HepG2 (cell line): ENCODE results near the gene CROT. TPM values are rescaled to one million over a fixed set of nuclear protein-coding genes. Genes with fewer than 3 reads are reported as not detected.

Experiments
- ATAC-seq: fragments of 200-7000 bp; cut with Tn5 transposase; 3 replicates; pipeline ENCODE4 v1.9.1; 2020; ENCODE audit warnings: mild to moderate bottlenecking, moderate library complexity
- BruUV-seq: library from RNA; stranded (reverse); fragments of 400-500 nt; replicated peaks from 2 replicates; lab custom pipeline; 2021; lab: Mats Ljungman, UMichigan
- CTCF ChIA-PET: fragments of 300-600 bp; formaldehyde crosslinking; extraction: SDS; loops from one replicate; lab custom pipeline; 2021; ENCODE audit warnings: low total read pairs, inconsistent platforms, low intra/inter-chr PET ratio; lab: Yijun Ruan, JAX
- POLR2A ChIA-PET: fragments of 350-600 bp; sonication (Branson Sonifier 250); formaldehyde crosslinking; loops from one replicate; lab custom pipeline; 2020; ENCODE audit warnings: antibody characterized with exemption, inconsistent platforms; lab: Yijun Ruan, JAX
- DNase-seq: peaks from one replicate; pipeline ENCODE4 v3.0.0-alpha.2; 2015; ENCODE audit warnings: low spot score
- FAIRE-seq: peaks from 3 replicates; lab custom pipeline; 2011; peaks lifted over from hg19 to GRCh38; lab: Jason Lieb, UNC
- H2AFZ ChIP-seq: one replicate; pipeline ENCODE4 v1.6.1; 2011; ENCODE audit warnings: low read length, inconsistent platforms
- H3K27ac ChIP-seq: fragments of 300-600 bp; 3 replicates; pipeline ENCODE4 v1.8.0; 2011; ENCODE audit warnings: mixed run types, mild to moderate bottlenecking, mixed read lengths, low read length, inconsistent platforms; ENCODE audit not compliant: insufficient read depth; ENCODE audit errors: extremely low read length
- H3K27me3 ChIP-seq, 2 experiments: fragments of 200-600 bp in 1 of 2; 2 replicates in 1 of 2; 3 replicates in 1 of 2; pipeline versions ENCODE4 v1.6.0 to v1.8.0; 2011; ENCODE audit warnings: low read length in 2 of 2, mild to moderate bottlenecking in 2 of 2, moderate library complexity in 2 of 2, inconsistent platforms in 1 of 2; ENCODE audit not compliant: insufficient read depth in 2 of 2, control insufficient read depth in 1 of 2
- H3K36me3 ChIP-seq, 2 experiments: fragments of 200-600 bp in 1 of 2; replicated peaks in 1 of 2; 2 replicates in 1 of 2; 3 replicates in 1 of 2; pipeline versions ENCODE4 v1.5.1 to v1.8.0; 2011; ENCODE audit warnings: low read length in 2 of 2, inconsistent platforms in 1 of 2; ENCODE audit not compliant: insufficient read depth in 2 of 2, control insufficient read depth in 1 of 2
- H3K4me1 ChIP-seq: 2 replicates; pipeline ENCODE4 v1.5.1; 2012; ENCODE audit warnings: low read length, inconsistent platforms; ENCODE audit not compliant: insufficient read depth
- H3K4me2 ChIP-seq: 2 replicates; pipeline ENCODE4 v1.6.0; 2011; ENCODE audit warnings: low read depth, low read length, inconsistent platforms
- H3K4me3 ChIP-seq, 3 experiments: fragments of 200-600 bp in 1 of 3; sonication (generic), shearing (Covaris generic) in 1 of 3; replicated peaks in 1 of 3; 2 replicates each; pipeline ENCODE4 v1.5.1; 2011 to 2016; ENCODE audit warnings: low read length in 3 of 3, inconsistent platforms in 2 of 3, low read depth in 2 of 3, mild to moderate bottlenecking in 2 of 3, control low read depth in 1 of 3, mixed read lengths in 1 of 3; ENCODE audit not compliant: insufficient read depth in 1 of 3
- H3K79me2 ChIP-seq: one replicate; pipeline ENCODE4 v1.6.1; 2011; ENCODE audit warnings: low read length, inconsistent platforms; ENCODE audit not compliant: insufficient read depth
- H3K9ac ChIP-seq: 2 replicates; pipeline ENCODE4 v1.6.0; 2011; ENCODE audit warnings: mild to moderate bottlenecking, low read depth, low read length, inconsistent platforms; ENCODE audit not compliant: insufficient read depth
- H3K9me3 ChIP-seq: 2 replicates; pipeline ENCODE4 v1.5.1; 2012; ENCODE audit warnings: mild to moderate bottlenecking, low read length
- H4K20me1 ChIP-seq: 2 replicates; pipeline ENCODE4 v1.6.0; 2011; ENCODE audit warnings: inconsistent platforms, mild to moderate bottlenecking, low read length, moderate library complexity; ENCODE audit not compliant: insufficient read depth
- BCL6 ChIP-seq: IDR thresholded peaks from 2 replicates; pipeline ENCODE4 v1.6.1; 2016; ENCODE audit warnings: missing genetic modification reagents, missing compliant biosample characterization
- CBX1 ChIP-seq: IDR thresholded peaks from one replicate; pipeline ENCODE4 v1.6.1; 2016; ENCODE audit warnings: antibody characterized with exemption, low read depth
- HMG20A ChIP-seq: IDR thresholded peaks from 2 replicates; pipeline ENCODE4 v1.6.1; 2016; ENCODE audit warnings: borderline replicate concordance
- HOXA5 ChIP-seq: sonication (generic); formaldehyde crosslinking; IDR thresholded peaks from 2 replicates; pipeline ENCODE4 v1.4.0; 2020; ENCODE audit warnings: missing genetic modification reagents
- MIXL1 ChIP-seq: IDR thresholded peaks from 2 replicates; pipeline ENCODE4 v1.6.1; 2016
- PAXIP1 ChIP-seq: sonication (generic); formaldehyde crosslinking; conservative IDR thresholded peaks from 2 replicates; pipeline ENCODE4 v1.4.0; 2020; ENCODE audit warnings: mild to moderate bottlenecking, missing genetic modification reagents, moderate library complexity
- POLR2AphosphoS2 ChIP-seq: IDR thresholded peaks from 2 replicates; pipeline ENCODE4 v1.6.1; 2011; ENCODE audit warnings: low read depth, low read length, improper control_type of control experiment
- RAD21 ChIP-seq: fragments of 450-650 bp; formaldehyde crosslinking; IDR thresholded peaks from 2 replicates; pipeline ENCODE4 v1.5.0; 2020; ENCODE audit warnings: mild to moderate bottlenecking
- RARA ChIP-seq: IDR thresholded peaks from 2 replicates; pipeline ENCODE4 v1.6.1; 2016; ENCODE audit warnings: missing genetic modification reagents, missing compliant biosample characterization
- STAG1 ChIP-seq: sonication (generic); formaldehyde crosslinking; IDR thresholded peaks from 2 replicates; pipeline ENCODE4 v1.4.0; 2020; ENCODE audit warnings: missing genetic modification reagents
- TFAP4 ChIP-seq: sonication (generic); IDR thresholded peaks from 2 replicates; pipeline ENCODE4 v1.6.1; 2016; ENCODE audit warnings: low read depth, borderline replicate concordance
- THYN1 ChIP-seq: sonication (generic); formaldehyde crosslinking; IDR thresholded peaks from 2 replicates; pipeline ENCODE4 v1.8.1; 2023; ENCODE audit warnings: low read depth, mild to moderate bottlenecking, moderate library complexity, missing genetic modification reagents, borderline replicate concordance
- YEATS4 ChIP-seq: sonication (generic); formaldehyde crosslinking; IDR thresholded peaks from 2 replicates; pipeline ENCODE4 v1.4.0; 2020; ENCODE audit warnings: missing genetic modification reagents, borderline replicate concordance
- ZBTB46 ChIP-seq: sonication (generic); formaldehyde crosslinking; IDR thresholded peaks from 2 replicates; pipeline ENCODE4 v1.4.0; 2020; ENCODE audit warnings: mild to moderate bottlenecking, missing genetic modification reagents, borderline replicate concordance
- ZFP41 ChIP-seq: sonication (generic); formaldehyde crosslinking; IDR thresholded peaks from 2 replicates; pipeline ENCODE4 v1.4.0; 2020; ENCODE audit warnings: mild to moderate bottlenecking, missing genetic modification reagents, borderline replicate concordance
- ZNF720 ChIP-seq: sonication (generic); formaldehyde crosslinking; IDR thresholded peaks from 2 replicates; pipeline ENCODE4 v1.4.0; 2020; ENCODE audit warnings: missing genetic modification reagents
- WGBS: methylation state at CpG from one replicate; pipeline ENCODE4 v1.1.6; 2017; ENCODE audit warnings: low lambda C conversion rate; 5-methylcytosine and 5-hydroxymethylcytosine counted together
- in situ Hi-C: cut with HindIII; loops from 2 replicates; pipeline ENCODE4 v1.10.0; 2017; ENCODE audit warnings: low pct_unique_long_range_greater_than_20kb; ENCODE audit not compliant: extremely low pct_ligation_motif_present
- intact Hi-C: fragments of 100-400 bp; cut with micrococcal nuclease; formaldehyde crosslinking; loops from one replicate; pipeline ENCODE4 v1.10.0; 2022; ENCODE audit not compliant: unreplicated experiment
- polyA plus RNA-seq, 8 experiments: library from polyadenylated mRNA; depleted of rRNA in 3 of 8; stranded (reverse) in 7 of 8; unstranded in 1 of 8; fragments of >200 nt; fragmentation: Illumina TruSeq in 4 of 8; extraction: Trizol in 4 of 8; gene quantifications; 2 replicates each; pipeline versions ENCODE4 v1.2.1 to v1.2.3, GENCODE V29; 2011 to 2016; ENCODE audit warnings: low read depth in 4 of 8, missing spikeins in 1 of 8, mixed read lengths in 1 of 8; ENCODE audit not compliant: insufficient read depth in 1 of 8
- total RNA-seq, 5 experiments: library from RNA; depleted of rRNA; stranded (reverse); fragments of >200 nt; fragmentation: Illumina TruSeq; extraction: Trizol; gene quantifications; 2 replicates each; pipeline ENCODE4 v1.2.3, GENCODE V29; 2016; ENCODE audit warnings: low read depth in 1 of 5

The CROT gene
- total and polyA plus RNA-seq, 2 of the 13 experiments (the other 11 are each of a cell fraction or from before 2014, with no cell fraction given): 5.0 to 13.7 TPM

GRCh38 chr7:87312215-87312865, 33.1 kb upstream of the CROT start:
- WGBS: 5% methylated on average over 2 of the region's 2 CpGs
- ATAC-seq (peak; percentile 84), DNase-seq (peak; percentile 56), FAIRE-seq (peak; percentile 55)
- no peaks in the 10 kb centered on the region for H3K36me3 ChIP-seq
- in situ Hi-C loops (loop anchor here (5.0 kb wide), 2 partner anchors 105 to 195 kb away; no protein-coding TSS in a partner anchor), intact Hi-C loops (loop anchor here (1.0 to 10.0 kb wide), 5 partner anchors 32 to 562 kb away; partner anchors contain the start of genes ABCB1, CROT, DBF4 and SLC25A40)
- POLR2A ChIA-PET: no interaction called here
- peaks cover 42% of the 10 kb centered on the region for H3K4me1 ChIP-seq
- no peak overlapping the region for H3K9ac ChIP-seq
- no peak overlapping the region for H3K4me2 ChIP-seq
- H3K27me3 ChIP-seq: no peaks in the 10 kb centered on the region
- no peak overlapping the region for H3K4me3 ChIP-seq
- CTCF ChIA-PET: interaction anchor here (1.1 to 5.1 kb wide), 2 partner anchors 103 to 195 kb away, joined by 7 to 86 read pairs; no protein-coding TSS in a partner anchor
- H2AFZ ChIP-seq: no peak overlapping the region
- H3K79me2 ChIP-seq: no peaks in the 10 kb centered on the region
- H3K9me3 ChIP-seq: no peaks in the 10 kb centered on the region
- H3K27ac ChIP-seq: no peak overlapping the region
- no peaks in the 10 kb centered on the region for H4K20me1 ChIP-seq
- BruUV-seq: no TSS peak
- TF ChIP-seq RARA (CRISPR knock-in tag): peak; percentile 9; the same call in 1 of the 2 replicates
- peak; percentile 53; the same call in 1 of the 2 replicates for TF ChIP-seq MIXL1 (CRISPR knock-in tag)
- TF ChIP-seq ZNF720 (CRISPR knock-in tag): no peak
- no peak for TF ChIP-seq HMG20A
- TF ChIP-seq YEATS4 (CRISPR knock-in tag): no peak
- 0 out of 2 replicates have a peak, but pooled peaks have one; percentile 25 for TF ChIP-seq HOXA5
- TF ChIP-seq ZFP41 (CRISPR knock-in tag): no peak
- TF ChIP-seq STAG1: peak; percentile 95
- TF ChIP-seq POLR2AphosphoS2: no peak
- no peak for TF ChIP-seq ZBTB46 (CRISPR knock-in tag)
- TF ChIP-seq THYN1 (CRISPR knock-in tag): no peak
- no peak for TF ChIP-seq CBX1
- TF ChIP-seq TFAP4: peak; percentile 40; the same call in 1 of the 2 replicates
- TF ChIP-seq PAXIP1 (CRISPR knock-in tag): 0 out of 2 replicates have a peak, but pooled peaks have one; percentile 18
- TF ChIP-seq RAD21 (CRISPR knock-in tag): peak; percentile 92
- TF ChIP-seq BCL6 (CRISPR knock-in tag): 0 out of 2 replicates have a peak, but pooled peaks have one; percentile 26
